Endodermal cell (in vitro differentiated cells): ENCODE measurements around the gene CAMK2A. TPM values are rescaled to one million over a fixed set of nuclear protein-coding genes. Genes with fewer than 3 reads are reported as not detected.

ENCODE experiments used
- DNase-seq: peaks from one replicate; pipeline ENCODE4 v3.0.0-alpha.2; 2017
- H3K27ac ChIP-seq: 2 replicates; pipeline ENCODE4 v1.5.1; 2013; ENCODE audit warnings: mild to moderate bottlenecking, low read depth, low read length, moderate library complexity
- H3K27me3 ChIP-seq: 2 replicates; pipeline ENCODE4 v1.6.1; 2013; ENCODE audit warnings: mild to moderate bottlenecking, low read length, moderate library complexity; ENCODE audit not compliant: insufficient read depth, control insufficient read depth, poor library complexity, severe bottlenecking
- H3K36me3 ChIP-seq: 2 replicates; pipeline ENCODE4 v1.7.0; 2013; ENCODE audit warnings: mild to moderate bottlenecking, low read length, moderate library complexity; ENCODE audit not compliant: control insufficient read depth, insufficient read depth
- H3K4me1 ChIP-seq: one replicate; pipeline ENCODE4 v1.7.0; 2013; ENCODE audit warnings: low read length; ENCODE audit not compliant: control insufficient read depth, insufficient read depth
- H3K4me3 ChIP-seq: 2 replicates; pipeline ENCODE4 v1.5.1; 2013; ENCODE audit warnings: mild to moderate bottlenecking, low read length, moderate library complexity
- H3K9ac ChIP-seq: 2 replicates; pipeline ENCODE4 v1.6.1; 2013; ENCODE audit warnings: mild to moderate bottlenecking, low read length, moderate library complexity; ENCODE audit not compliant: poor library complexity, severe bottlenecking; ENCODE audit errors: extremely low read depth
- H3K9me3 ChIP-seq: 2 replicates; pipeline ENCODE4 v1.6.1; 2013; ENCODE audit warnings: mild to moderate bottlenecking, low read length, moderate library complexity; ENCODE audit not compliant: control insufficient read depth
- H3K27ac Mint-ChIP-seq: 2 replicates; pipeline ENCODE4 v1.8.0; 2020; ENCODE audit warnings: mixed read lengths
- H3K27me3 Mint-ChIP-seq: 2 replicates; pipeline ENCODE4 v1.8.0; 2021; ENCODE audit warnings: mild to moderate bottlenecking, mixed read lengths; ENCODE audit not compliant: insufficient read depth
- H3K36me3 Mint-ChIP-seq: 2 replicates; pipeline ENCODE4 v1.8.0; 2020; ENCODE audit warnings: low read depth, mixed read lengths
- H3K4me1 Mint-ChIP-seq: 2 replicates; pipeline ENCODE4 v1.8.0; 2020; ENCODE audit warnings: mixed read lengths
- H3K4me3 Mint-ChIP-seq: 2 replicates; pipeline ENCODE4 v1.8.0; 2020; ENCODE audit warnings: mild to moderate bottlenecking, moderate library complexity, mixed read lengths
- H3K9me3 Mint-ChIP-seq: 2 replicates; pipeline ENCODE4 v1.8.0; 2020; ENCODE audit warnings: mild to moderate bottlenecking, mixed read lengths
- CTCF ChIP-seq: fragments of 200-600 bp; sonication (generic); conservative IDR thresholded peaks from 2 replicates; pipeline ENCODE4 v1.5.0; 2021; ENCODE audit warnings: antibody characterized with exemption, mild to moderate bottlenecking
- whole genome bisulfite sequencing, 2 experiments: methylation state at CpG; one replicate each; pipeline versions ENCODE4 v1.1.5 to v1.1.7; 2013; ENCODE audit warnings: missing lambda C conversion rate in 2 of 2, mixed read lengths in 1 of 2; ENCODE audit not compliant: insufficient coverage in 1 of 2, insufficient read length in 1 of 2; 5-methylcytosine and 5-hydroxymethylcytosine counted together
- total RNA-seq, 2 donors: library from RNA; stranded (reverse); fragmentation: NEBNext Ultra II Directional in 1 of 2; extraction: Animal tissue kit (Norgen Biotek cat#: 25700) in 1 of 2; gene quantifications; 2 replicates in 1 of 2; 3 replicates in 1 of 2; pipeline ENCODE4 v1.2.1, GENCODE V29; 2021

The CAMK2A gene
- total RNA-seq, 2 donors from 2014 or later, result 0.31 to 0.49 TPM

GRCh38 chr5:150318613-150319483, 29.3 kb upstream of the CAMK2A start:
- 69 to 85% methylated on average over 6 to 9 of the region's 9 CpGs for WGBS, 2 experiments
- Histone ChIP-seq H3K9ac (no peak overlapping the region), H3K36me3 (no peaks in the 10 kb centered on the region), H3K9me3 (no peaks in the 10 kb centered on the region), H3K4me1 (no peaks in the 10 kb centered on the region), H3K27me3 (no peaks in the 10 kb centered on the region), H3K4me3 (no peak overlapping the region), H3K27ac (peak overlapping the region; percentile 25)
- TF ChIP-seq CTCF, result no peak
- H3K4me3 Mint-ChIP-seq, result no peak overlapping the region
- no peaks in the 10 kb centered on the region for H3K36me3 Mint-ChIP-seq
- peak overlapping the region; percentile 16 for H3K27ac Mint-ChIP-seq
- peaks cover 5% of the 10 kb centered on the region for H3K27me3 Mint-ChIP-seq
- H3K9me3 Mint-ChIP-seq, result no peaks in the 10 kb centered on the region
- H3K4me1 Mint-ChIP-seq, result peaks cover 13% of the 10 kb centered on the region
- no peak for DNase-seq

- peak; percentile 85 for DNase-seq
- Histone ChIP-seq H3K27me3 (no peaks in the 10 kb centered on the region), H3K4me3 (no peak overlapping the region), H3K4me1 (no peaks in the 10 kb centered on the region), H3K9ac (no peak overlapping the region), H3K9me3 (no peaks in the 10 kb centered on the region), H3K36me3 (no peaks in the 10 kb centered on the region), H3K27ac (peak overlapping the region; percentile 39)
- H3K27me3 Mint-ChIP-seq, result peaks cover 5% of the 10 kb centered on the region
- no peaks in the 10 kb centered on the region for H3K36me3 Mint-ChIP-seq
- H3K9me3 Mint-ChIP-seq, result no peaks in the 10 kb centered on the region
- peaks cover 13% of the 10 kb centered on the region for H3K4me1 Mint-ChIP-seq
- no peak overlapping the region for H3K4me3 Mint-ChIP-seq
- 59 to 78% methylated on average over 4 to 11 of the region's 11 CpGs for WGBS, 2 experiments
- H3K27ac Mint-ChIP-seq, result peak overlapping the region; percentile 74
- TF ChIP-seq CTCF, result no peak
These were observed 27.8 kb upstream of the CAMK2A start for GRCh38 chr5:150317048-150318003.

DNA sequence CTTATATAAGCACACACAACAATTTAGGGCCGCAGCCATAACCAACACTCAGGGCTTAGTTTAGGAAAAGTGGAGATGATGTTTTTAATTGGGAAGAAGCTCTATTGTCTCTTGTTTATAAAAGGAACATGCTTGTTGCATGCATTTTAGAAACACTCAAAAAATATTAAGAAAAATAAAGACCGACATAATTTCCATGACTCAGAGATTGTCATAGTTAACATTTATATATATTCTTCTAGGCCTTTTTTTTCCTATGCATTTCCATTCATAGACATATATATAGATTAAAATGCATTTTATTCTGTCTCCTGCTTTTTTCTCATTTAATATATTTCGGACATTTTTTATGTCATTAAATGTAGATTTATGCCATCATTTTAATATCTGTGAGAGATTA, 26.7 kb upstream of the CAMK2A start:
- H3K27ac ChIP-seq, result no peak overlapping the region
- DNase-seq, result no peak
- H3K4me1 ChIP-seq, result no peaks in the 10 kb centered on the region
- 100% methylated on average over 1 to 2 of the region's 3 CpGs for WGBS, 2 experiments
- peaks cover 5% of the 10 kb centered on the region for H3K27me3 Mint-ChIP-seq
- H3K36me3 ChIP-seq, result no peaks in the 10 kb centered on the region
- H3K4me3 ChIP-seq, result no peak overlapping the region
- no peaks in the 10 kb centered on the region for H3K27me3 ChIP-seq
- H3K27ac Mint-ChIP-seq, result no peak overlapping the region
- TF ChIP-seq CTCF, result no peak
- H3K9ac ChIP-seq, result no peak overlapping the region
- no peaks in the 10 kb centered on the region for H3K36me3 Mint-ChIP-seq
- no peaks in the 10 kb centered on the region for H3K9me3 ChIP-seq
- no peak overlapping the region for H3K4me3 Mint-ChIP-seq
- peaks cover 15% of the 10 kb centered on the region for H3K4me1 Mint-ChIP-seq
- H3K9me3 Mint-ChIP-seq, result no peaks in the 10 kb centered on the region
